A549 (cell line): ENCODE data around the gene ARID1B. TPM values are rescaled to one million over a fixed set of nuclear protein-coding genes. Genes with fewer than 3 reads are reported as not detected.

Experiments used
- ATAC-seq, 2 experiments: fragments of 200-7000 bp in 1 of 2; fragments of >200 bp in 1 of 2; cut with Nextera tagmentation in 1 of 2; cut with Tn5 transposase in 1 of 2; 3 replicates each; pipeline versions ENCODE4 v1.8.0 to v1.9.1; 2018 to 2020; ENCODE audit warnings: mild to moderate bottlenecking in 1 of 2, moderate library complexity in 1 of 2
- CTCF ChIA-PET: fragments of 300-600 bp; sonication (Branson Sonifier 250); formaldehyde crosslinking; extraction: SDS; loops from one replicate; lab custom pipeline; 2021; ENCODE audit warnings: antibody characterized with exemption, inconsistent platforms; lab: Yijun Ruan, JAX
- POLR2A ChIA-PET: fragments of 350-600 bp; formaldehyde crosslinking; extraction: SDS; loops from one replicate; lab custom pipeline; 2021; ENCODE audit warnings: antibody characterized with exemption, inconsistent platforms; lab: Yijun Ruan, JAX
- DNase-seq, 2 experiments: peaks; one replicate each; pipeline versions ENCODE4 v3.0.0 to v3.0.0-alpha.2; 2011 to 2016; ENCODE audit warnings: low read depth in 1 of 2, low spot score in 1 of 2
- FAIRE-seq: peaks from 2 replicates; lab custom pipeline; 2011; peaks lifted over from hg19 to GRCh38; lab: Jason Lieb, UNC
- H3K27ac ChIP-seq, 2 experiments: fragments of >200 bp; sonication (Bioruptor Twin); formaldehyde crosslinking; 3 replicates each; pipeline ENCODE4 v1.5.1; 2016 to 2017
- H3K4me1 ChIP-seq: fragments of >200 bp; sonication (Bioruptor Twin); formaldehyde crosslinking; 3 replicates; pipeline ENCODE4 v1.6.1; 2016
- H3K4me2 ChIP-seq: fragments of >200 bp; sonication (Bioruptor Twin); formaldehyde crosslinking; 3 replicates; pipeline ENCODE4 v1.6.1; 2016
- H3K4me3 ChIP-seq: fragments of >200 bp; sonication (Bioruptor Twin); formaldehyde crosslinking; 3 replicates; pipeline ENCODE4 v1.5.1; 2016
- H3K9me3 ChIP-seq: fragments of >200 bp; sonication (Bioruptor Twin); formaldehyde crosslinking; 3 replicates; pipeline ENCODE4 v1.6.1; 2016
- BHLHE40 ChIP-seq: IDR thresholded peaks from 2 replicates; pipeline ENCODE4 v1.6.1; 2012; ENCODE audit warnings: low read depth, low read length, inconsistent platforms
- CEBPB ChIP-seq, 2 experiments: fragments of >200 bp in 1 of 2; sonication (Bioruptor Twin) in 1 of 2; formaldehyde crosslinking in 1 of 2; IDR thresholded peaks; 2 replicates each; pipeline ENCODE4 v1.6.1; 2012 to 2016
- CHD2 ChIP-seq: fragments of 150-350 bp; IDR thresholded peaks from 2 replicates; pipeline ENCODE4 v1.6.1; 2014; ENCODE audit warnings: low read length; ENCODE audit not compliant: partially characterized antibody
- CHD4 ChIP-seq: fragments of 200-600 bp; sonication (generic); IDR thresholded peaks from 2 replicates; pipeline ENCODE4 v1.6.1; 2016; ENCODE audit warnings: antibody characterized with exemption, mild to moderate bottlenecking, borderline replicate concordance
- ESRRA ChIP-seq: fragments of 150-350 bp; IDR thresholded peaks from 2 replicates; pipeline ENCODE4 v1.6.1; 2014; ENCODE audit warnings: mild to moderate bottlenecking, low read length, borderline replicate concordance
- FOSL2 ChIP-seq, 2 experiments: fragments of 450-650 bp in 1 of 2; fragments of >200 bp in 1 of 2; sonication (Bioruptor Twin) in 1 of 2; formaldehyde crosslinking; IDR thresholded peaks; 2 replicates each; pipeline versions ENCODE4 v1.5.0 to v1.6.1; 2016 to 2020; ENCODE audit warnings: mild to moderate bottlenecking in 1 of 2, moderate library complexity in 1 of 2
- FOXS1 ChIP-seq: fragments of 250-450 bp; sonication (Bioruptor Pico); IDR thresholded peaks from 2 replicates; pipeline ENCODE4 v1.5.0; 2020; ENCODE audit warnings: mild to moderate bottlenecking, moderate library complexity
- HES2 ChIP-seq: fragments of >200 bp; sonication (Bioruptor Twin); formaldehyde crosslinking; IDR thresholded peaks from 2 replicates; pipeline ENCODE4 v1.6.1; 2016
- HOXA7 ChIP-seq: fragments of 250-450 bp; sonication (Bioruptor Pico); IDR thresholded peaks from 2 replicates; pipeline ENCODE4 v1.5.0; 2020; ENCODE audit warnings: mild to moderate bottlenecking, moderate library complexity
- HOXB13 ChIP-seq: fragments of 250-450 bp; sonication (Bioruptor Pico); IDR thresholded peaks from 2 replicates; pipeline ENCODE4 v1.5.0; 2020; ENCODE audit warnings: low read depth, mild to moderate bottlenecking, moderate library complexity
- JUNB ChIP-seq: fragments of >200 bp; sonication (Bioruptor Twin); formaldehyde crosslinking; IDR thresholded peaks from 2 replicates; pipeline ENCODE4 v1.6.1; 2016
- MAX ChIP-seq: IDR thresholded peaks from 2 replicates; pipeline ENCODE4 v1.6.1; 2012
- NFE2L2 ChIP-seq: fragments of 150-350 bp; conservative IDR thresholded peaks from 2 replicates; pipeline ENCODE4 v1.6.1; 2014; ENCODE audit warnings: low read length
- NPAS2 ChIP-seq: fragments of 250-450 bp; sonication (Bioruptor Pico); IDR thresholded peaks from 2 replicates; pipeline ENCODE4 v1.8.0; 2022; ENCODE audit warnings: mild to moderate bottlenecking, moderate library complexity, borderline replicate concordance
- NR3C1 ChIP-seq: fragments of >200 bp; sonication (Bioruptor Twin); formaldehyde crosslinking; IDR thresholded peaks from 3 replicates; pipeline ENCODE4 v1.6.1; 2017
- PHF8 ChIP-seq: fragments of 200-600 bp; sonication (generic); IDR thresholded peaks from 2 replicates; pipeline ENCODE4 v1.6.1; 2016; ENCODE audit warnings: low read depth, mild to moderate bottlenecking, antibody characterized with exemption, moderate library complexity, borderline replicate concordance
- POLR2A ChIP-seq: IDR thresholded peaks from 2 replicates; pipeline ENCODE4 v1.6.1; 2012; ENCODE audit warnings: mild to moderate bottlenecking, low read length
- POLR2AphosphoS2 ChIP-seq: conservative IDR thresholded peaks from 2 replicates; pipeline ENCODE4 v1.6.1; 2012; ENCODE audit warnings: low read length, improper control_type of control experiment, inconsistent platforms
- RAD21 ChIP-seq, 2 experiments: fragments of >200 bp in 1 of 2; sonication (Bioruptor Twin) in 1 of 2; formaldehyde crosslinking in 1 of 2; IDR thresholded peaks in 1 of 2; conservative IDR thresholded peaks in 1 of 2; 2 replicates in 1 of 2; 3 replicates in 1 of 2; pipeline ENCODE4 v1.6.1; 2012 to 2018; ENCODE audit warnings: inconsistent platforms in 1 of 2
- SMC3 ChIP-seq: fragments of >200 bp; sonication (Bioruptor Twin); formaldehyde crosslinking; IDR thresholded peaks from 3 replicates; pipeline ENCODE4 v1.6.1; 2018; ENCODE audit warnings: inconsistent platforms
- ZC3H11A ChIP-seq: fragments of 450-650 bp; IDR thresholded peaks from 2 replicates; pipeline ENCODE4 v1.6.1; 2014; ENCODE audit warnings: antibody characterized with exemption, mild to moderate bottlenecking
- ZFP36 ChIP-seq: fragments of 450-650 bp; IDR thresholded peaks from 2 replicates; pipeline ENCODE4 v1.6.1; 2014; ENCODE audit warnings: borderline replicate concordance; ENCODE audit not compliant: partially characterized antibody
- WGBS: methylation state at CpG from one replicate; pipeline ENCODE4 v1.1.6; 2017; ENCODE audit errors: missing lambda C conversion rate; 5-methylcytosine and 5-hydroxymethylcytosine counted together
- polyA plus RNA-seq, 4 experiments: library from polyadenylated mRNA; depleted of rRNA in 3 of 4; stranded (reverse); fragments of >200 nt; fragmentation: RNase III in 1 of 4; extraction: RNeasy Plus Mini Kit Qiagen cat#74134 plus additional on column Dnase treatment in 1 of 4; gene quantifications; 2 replicates in 3 of 4; 3 replicates in 1 of 4; pipeline ENCODE4 v1.2.3, GENCODE V29; 2011 to 2017

Gene ARID1B
- polyA plus RNA-seq, 2 of the 4 experiments (the other 2 are of a cell fraction): 13.5 to 16.3 TPM

GRCh38 chr6:157194110-157194509 lies 416.9 kb downstream of the ARID1B start:
- Histone ChIP-seq H3K4me2 (no peak overlapping the region), H3K9me3 (no peaks in the 10 kb centered on the region), H3K27ac (no peak overlapping the region), H3K4me3 (no peak overlapping the region), H3K4me1 (no peaks in the 10 kb centered on the region)
- ATAC-seq (no peak), FAIRE-seq (no peak), DNase-seq (no peak)
- CTCF ChIA-PET: interaction anchor here (2.8 kb wide), 1 partner anchor 10 kb away, joined by 13 read pairs; no protein-coding TSS in a partner anchor
- POLR2A ChIA-PET: no interaction called here
- TF ChIP-seq CHD2 (no peak), MAX (no peak), FOXS1 (CRISPR knock-in tag) (no peak), POLR2A (no peak), POLR2AphosphoS2 (no peak), ZFP36 (no peak), CHD4 (no peak), NR3C1 (no peak), NPAS2 (no peak), SMC3 (no peak)
- WGBS: 84% methylated on average over 2 of the region's 2 CpGs

GRCh38 chr6:157194643-157195042 lies 417.5 kb downstream of the ARID1B start:
- H3K27ac ChIP-seq: no peak overlapping the region
- WGBS: 82% methylated on average over 3 of the region's 3 CpGs
- H3K4me2 ChIP-seq: no peak overlapping the region
- POLR2A ChIA-PET: no interaction called here
- CTCF ChIA-PET: interaction anchor here (1.3 to 2.8 kb wide), 2 partner anchors 10 to 41 kb away, joined by 4 to 13 read pairs; no protein-coding TSS in a partner anchor
- H3K9me3 ChIP-seq: no peaks in the 10 kb centered on the region
- ATAC-seq (no peak), DNase-seq (no peak), FAIRE-seq (no peak)
- H3K4me3 ChIP-seq: no peak overlapping the region
- TF ChIP-seq ESRRA (no peak), HOXB13 (CRISPR knock-in tag) (no peak), PHF8 (no peak), FOSL2 (IDR thresholded peaks at IDR 0.05) (no peak), FOSL2 (CRISPR knock-in tag; IDR thresholded peaks at IDR 0.05) (peak; percentile 26; the same call in 1 of the 2 replicates)
- no peaks in the 10 kb centered on the region for H3K4me1 ChIP-seq

- Histone ChIP-seq H3K9me3 (no peaks in the 10 kb centered on the region), H3K27ac (no peak overlapping the region), H3K4me1 (no peaks in the 10 kb centered on the region), H3K4me3 (no peak overlapping the region), H3K4me2 (no peak overlapping the region)
- WGBS: 77% methylated on average over 3 of the region's 6 CpGs
- POLR2A ChIA-PET: no interaction called here
- ATAC-seq (no peak), DNase-seq (no peak), FAIRE-seq (no peak)
- CTCF ChIA-PET: no interaction called here
- TF ChIP-seq CHD2 (no peak), RAD21 (conservative IDR thresholded peaks at IDR 0.05 in 1 of 2, IDR thresholded peaks at IDR 0.05 in 1 of 2) (no peak), NFE2L2 (no peak), JUNB (no peak), HOXA7 (no peak), BHLHE40 (no peak), HES2 (no peak), FOSL2 (IDR thresholded peaks at IDR 0.05) (no peak), FOSL2 (CRISPR knock-in tag; IDR thresholded peaks at IDR 0.05) (no peak), ZC3H11A (no peak), ZFP36 (no peak), CEBPB (IDR thresholded peaks at IDR 0.05) (no peak)
Observed at GRCh38 chr6:157196391-157196790, 419.2 kb downstream of the ARID1B start.
